Measurements from ENCODE around the gene FAT1. TPM values are rescaled to one million over a fixed set of nuclear protein-coding genes. Genes with fewer than 3 reads are reported as not detected.

FAT1 gene
- total RNA-seq, 2 experiments from 2014 or later: 0.02 to 0.05 TPM

DNA sequence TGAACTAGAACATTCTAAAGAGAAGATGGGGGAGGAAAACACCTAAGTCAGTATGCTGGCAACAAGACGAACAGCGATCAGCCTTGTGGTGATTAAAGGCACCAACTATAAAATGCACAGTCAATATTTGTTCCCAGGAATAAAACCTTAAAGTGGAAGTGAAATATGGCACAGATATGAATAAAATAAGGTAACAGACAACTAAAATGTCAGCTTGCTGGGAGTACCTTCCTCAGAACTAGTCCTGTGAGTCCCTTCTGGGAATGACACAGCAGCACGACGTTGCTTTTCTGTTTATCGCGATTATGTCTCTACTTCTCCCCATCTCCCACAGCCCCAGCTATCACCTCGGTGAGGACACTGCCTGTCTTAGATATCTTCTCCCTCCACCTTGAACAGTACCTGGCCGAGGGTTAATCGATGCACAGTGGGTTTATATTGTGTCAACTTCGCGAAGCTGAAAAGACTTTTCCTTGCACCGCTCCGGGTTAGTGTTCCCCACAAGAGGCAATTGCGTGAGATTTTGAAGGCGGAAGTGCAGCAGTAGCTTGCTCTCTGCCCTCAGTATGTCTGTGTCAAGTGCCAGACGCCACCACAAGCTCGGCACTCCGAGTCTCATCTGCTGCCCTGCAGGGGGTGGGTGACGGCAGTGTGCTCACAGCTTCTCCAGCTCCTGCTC, 185.7 kb downstream of the FAT1 start:
- DNase-seq: no peak
- Mint-ChIP-seq H3K4me1 (no peaks in the 10 kb centered on the region), H3K9me3 (ENCODE audit: low read depth) (peaks cover 7% of the 10 kb centered on the region), H3K27ac (no peak overlapping the region), H3K4me3 (no peak overlapping the region), H3K36me3 (ENCODE audit: low read depth) (no peaks in the 10 kb centered on the region), H3K27me3 (no peaks in the 10 kb centered on the region)
- ChIA-PET POLR2A (no interaction called here), CTCF (no interaction called here)
- intact Hi-C loops (cut with DNase I, micrococcal nuclease): no loop called here
- ATAC-seq: no peak

Other genes with a start within 250 kb of the FAT1 start
- not detected for gene MTNR1A, start 168.3 kb downstream of the FAT1 start, total RNA-seq